Measurements from ENCODE around the gene NR2F1-AS1. TPM values are rescaled to one million over a fixed set of nuclear protein-coding genes. Genes with fewer than 3 reads are reported as not detected.
"Not testable (repeated sequence)": the region's sequence is repeated elsewhere in the genome, so short reads cannot be mapped to it uniquely, and the experiment has no call there.

The NR2F1-AS1 gene
- total and polyA plus RNA-seq, 2 experiments from 2014 or later = 0.59 to 4.5 TPM

GRCh38 chr5:93557021-93557604, 23.9 kb downstream of the NR2F1-AS1 start (continued):
- TF ChIP-seq STAT1 (IDR thresholded peaks at IDR 0.05; ENCODE audit: unreplicated experiment) (no peak), ETS1 (IDR thresholded peaks at IDR 0.05) (no peak), EZH2phosphoT487 (IDR thresholded peaks at IDR 0.05; ENCODE audit: unreplicated experiment) (no peak)

GRCh38 chr5:93549594-93549993, 31.4 kb downstream of the NR2F1-AS1 start:
- not testable (repeated sequence) for H2AFZ ChIP-seq; H3K27me3 ChIP-seq (ENCODE audit: insufficient read depth); H3K27ac Mint-ChIP-seq; H3K27me3 Mint-ChIP-seq (ENCODE audit: insufficient read depth, low read depth, poor library complexity); H3K4me3 Mint-ChIP-seq; H3K9me2 ChIP-seq (ENCODE audit: insufficient read depth); H4K20me1 ChIP-seq (replicated peaks; ENCODE audit: insufficient read depth); DNase-seq (ENCODE audit: low spot score); H3K4me1 ChIP-seq (ENCODE audit: insufficient read depth); H3K9me3 Mint-ChIP-seq; H3K79me2 ChIP-seq (replicated peaks; ENCODE audit: insufficient read depth); H3F3A ChIP-seq (replicated peaks; ENCODE audit: low read depth); H3K4me2 ChIP-seq; ATAC-seq; H3K4me3 ChIP-seq; H3K27ac ChIP-seq (ENCODE audit: low read depth); H3K36me3 ChIP-seq (ENCODE audit: insufficient read depth); H3K36me3 Mint-ChIP-seq (ENCODE audit: low read depth); H3K4me1 Mint-ChIP-seq

DNA sequence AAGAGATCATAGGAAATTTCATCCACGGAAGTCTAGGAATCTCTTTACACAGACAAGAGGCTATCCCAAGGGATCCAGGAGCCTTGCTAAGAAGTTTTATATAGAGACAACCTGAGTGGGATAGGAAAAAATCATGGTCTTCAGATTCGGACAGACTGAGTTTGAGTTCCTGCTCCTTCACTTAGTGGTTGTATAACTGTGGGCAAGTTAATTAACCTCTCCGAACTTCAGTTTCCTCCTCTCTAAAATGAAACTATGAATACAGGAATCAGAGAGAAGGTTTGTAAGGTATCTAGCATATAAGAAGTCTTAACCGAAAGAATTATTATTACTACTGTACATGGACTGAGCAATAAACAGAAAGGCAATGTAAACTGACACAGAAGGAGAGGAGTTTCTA, 35.1 kb downstream of the NR2F1-AS1 start:
- DNase-seq (ENCODE audit: low spot score) = no peak
- Mint-ChIP-seq H3K27me3 (ENCODE audit: insufficient read depth, low read depth, poor library complexity) (peaks cover 2% of the 10 kb centered on the region), H3K4me1 (no peaks in the 10 kb centered on the region), H3K36me3 (ENCODE audit: low read depth) (0 out of 3 replicates have a peak, but pooled peaks cover 4% of the 10 kb centered on the region), H3K4me3 (no peak overlapping the region), H3K9me3 (peaks cover 3% of the 10 kb centered on the region; the same call in 1 of the 3 replicates), H3K27ac (no peak overlapping the region)
- Histone ChIP-seq H4K20me1 (replicated peaks; ENCODE audit: insufficient read depth) (no peaks in the 10 kb centered on the region), H3K79me2 (replicated peaks; ENCODE audit: insufficient read depth) (no peaks in the 10 kb centered on the region), H3F3A (replicated peaks; ENCODE audit: low read depth) (no peaks in the 10 kb centered on the region), H3K4me1 (ENCODE audit: insufficient read depth) (no peaks in the 10 kb centered on the region), H3K27me3 (ENCODE audit: insufficient read depth) (no peaks in the 10 kb centered on the region), H3K4me3 (no peak overlapping the region), H3K9me2 (ENCODE audit: insufficient read depth) (no peaks in the 10 kb centered on the region), H3K27ac (ENCODE audit: low read depth) (no peak overlapping the region), H3K4me2 (no peak overlapping the region), H3K36me3 (ENCODE audit: insufficient read depth) (no peaks in the 10 kb centered on the region), H2AFZ (no peak overlapping the region)
- ATAC-seq = no peak
- no peak for TF ChIP-seq ZNF462 (CRISPR knock-in tag; IDR thresholded peaks at IDR 0.05)
- no peak for TF ChIP-seq ETS1 (IDR thresholded peaks at IDR 0.05)
- no peak for TF ChIP-seq STAT1 (IDR thresholded peaks at IDR 0.05; ENCODE audit: unreplicated experiment)
- TF ChIP-seq EZH2phosphoT487 (IDR thresholded peaks at IDR 0.05; ENCODE audit: unreplicated experiment) = no peak
- no peak for TF ChIP-seq ZNF114 (CRISPR knock-in tag; IDR thresholded peaks at IDR 0.05)
- no peak for TF ChIP-seq ZNF331 (CRISPR knock-in tag; IDR thresholded peaks at IDR 0.05; ENCODE audit: low read depth)
- no peak for TF ChIP-seq POLR2AphosphoS5 (IDR thresholded peaks at IDR 0.05; ENCODE audit: low read depth)
- no peak for TF ChIP-seq JUNB (IDR thresholded peaks at IDR 0.05; ENCODE audit: unreplicated experiment)
